Endothelial cell of umbilical vein (primary cell): Measurements from ENCODE around the gene SETD3. TPM values are rescaled to one million over a fixed set of nuclear protein-coding genes. Genes with fewer than 3 reads are reported as not detected.

Source experiments
- BruUV-seq: library from RNA; stranded (reverse); fragments of 400-500 nt; replicated peaks from 2 replicates; lab custom pipeline; 2021; lab: Mats Ljungman, UMichigan
- CTCF ChIA-PET: fragments of 300-600, 350-600 bp; sonication (Branson Sonifier 250); formaldehyde crosslinking; loops from one replicate; lab custom pipeline; 2021; ENCODE audit warnings: antibody characterized with exemption, inconsistent platforms; lab: Charles Lee
- POLR2A ChIA-PET: fragments of 300-600, 350-600 bp; sonication (Branson Sonifier 250); formaldehyde crosslinking; loops from one replicate; lab custom pipeline; 2021; ENCODE audit warnings: antibody characterized with exemption, inconsistent platforms; lab: Charles Lee
- DNase-seq: peaks from one replicate; pipeline ENCODE4 v3.0.0-alpha.2; 2011; ENCODE audit warnings: low read depth, low spot score
- FAIRE-seq: peaks from 2 replicates; lab custom pipeline; 2011; peaks lifted over from hg19 to GRCh38; lab: Jason Lieb, UNC
- H2AFZ ChIP-seq: 2 replicates; pipeline ENCODE4 v1.6.0; 2012; ENCODE audit warnings: low read depth, low read length, control low read depth, inconsistent platforms
- H3K27ac ChIP-seq: 2 replicates; pipeline ENCODE4 v1.5.1; 2011; ENCODE audit warnings: low read depth, mild to moderate bottlenecking, control low read depth, low read length, moderate library complexity; ENCODE audit not compliant: insufficient read depth
- H3K27me3 ChIP-seq, 2 experiments: 2 replicates each; pipeline versions ENCODE4 v1.6.0 to v1.6.1; 2011; ENCODE audit warnings: low read length in 2 of 2, mixed read lengths in 1 of 2; ENCODE audit not compliant: control insufficient read depth in 2 of 2, insufficient read depth in 2 of 2
- H3K36me3 ChIP-seq, 2 experiments: 2 replicates in 1 of 2; 3 replicates in 1 of 2; pipeline ENCODE4 v1.5.1; 2011; ENCODE audit warnings: low read length in 2 of 2, mild to moderate bottlenecking in 1 of 2, moderate library complexity in 1 of 2; ENCODE audit not compliant: control insufficient read depth in 2 of 2, insufficient read depth in 2 of 2; ENCODE audit errors: extremely low read depth in 1 of 2
- H3K4me1 ChIP-seq: 3 replicates; pipeline ENCODE4 v1.5.1; 2011; ENCODE audit warnings: mild to moderate bottlenecking, low read length; ENCODE audit not compliant: control insufficient read depth, insufficient read depth; ENCODE audit errors: extremely low read depth
- H3K4me2 ChIP-seq: 2 replicates; pipeline ENCODE4 v1.6.1; 2011; ENCODE audit warnings: low read length, control low read depth, mixed read lengths; ENCODE audit not compliant: insufficient read depth
- H3K4me3 ChIP-seq, 3 experiments: fragments of 200-600 bp in 1 of 3; sonication (generic), shearing (Covaris generic) in 1 of 3; replicated peaks in 1 of 3; 2 replicates each; pipeline ENCODE4 v1.5.1; 2011 to 2016; ENCODE audit warnings: control low read depth in 3 of 3, low read length in 3 of 3, mild to moderate bottlenecking in 2 of 3, inconsistent platforms in 1 of 3, low read depth in 1 of 3, moderate library complexity in 1 of 3; ENCODE audit not compliant: insufficient read depth in 1 of 3
- H3K79me2 ChIP-seq: 2 replicates; pipeline ENCODE4 v1.6.0; 2012; ENCODE audit warnings: low read length, inconsistent platforms; ENCODE audit not compliant: control insufficient read depth, insufficient read depth
- H3K9ac ChIP-seq: replicated peaks from 2 replicates; pipeline ENCODE3; 2011; ENCODE audit warnings: low read length, control low read depth; ENCODE audit not compliant: insufficient read depth; ENCODE audit errors: extremely low read depth
- H3K9me1 ChIP-seq: replicated peaks from 3 replicates; pipeline ENCODE4 v1.6.0; 2011; ENCODE audit warnings: mild to moderate bottlenecking, low read length; ENCODE audit not compliant: control insufficient read depth, insufficient read depth; ENCODE audit errors: extremely low read depth
- H3K9me3 ChIP-seq: replicated peaks from 2 replicates; pipeline ENCODE4 v1.5.1; 2012; ENCODE audit warnings: low read length, inconsistent platforms; ENCODE audit not compliant: control insufficient read depth, insufficient read depth
- H4K20me1 ChIP-seq: replicated peaks from 2 replicates; pipeline ENCODE3; 2011; ENCODE audit warnings: mild to moderate bottlenecking, low read length; ENCODE audit not compliant: control insufficient read depth, insufficient read depth; ENCODE audit errors: extremely low read depth
- CTCF ChIP-seq, 2 donors: IDR thresholded peaks; 1 replicate in 1 of 2; 2 replicates in 1 of 2; pipeline ENCODE4 v1.5.1; 2011; ENCODE audit warnings: low read length in 2 of 2, mild to moderate bottlenecking in 2 of 2, moderate library complexity in 2 of 2, control low read depth in 1 of 2, inconsistent platforms in 1 of 2, low read depth in 1 of 2; ENCODE audit not compliant: insufficient read depth in 1 of 2; ENCODE audit errors: extremely low read depth in 1 of 2
- EZH2 ChIP-seq: IDR thresholded peaks from 2 replicates; pipeline ENCODE4 v1.6.1; 2012; ENCODE audit warnings: borderline replicate concordance, low read depth, mild to moderate bottlenecking, moderate library complexity, low read length, inconsistent platforms; ENCODE audit not compliant: severe bottlenecking
- FOS ChIP-seq: IDR thresholded peaks from 2 replicates; pipeline ENCODE4 v1.6.1; 2011; ENCODE audit warnings: mild to moderate bottlenecking, low read length, moderate library complexity, borderline replicate concordance; ENCODE audit not compliant: insufficient read depth
- GATA2 ChIP-seq: IDR thresholded peaks from 2 replicates; pipeline ENCODE4 v1.7.0; 2011; ENCODE audit warnings: low read depth, mild to moderate bottlenecking, moderate library complexity, mixed read lengths, low read length; ENCODE audit not compliant: insufficient read length, insufficient read depth
- MAX ChIP-seq: IDR thresholded peaks from 2 replicates; pipeline ENCODE4 v1.6.1; 2011; ENCODE audit not compliant: insufficient read depth, insufficient read length
- POLR2A ChIP-seq: IDR thresholded peaks from 2 replicates; pipeline ENCODE4 v1.6.1; 2012; ENCODE audit warnings: low read depth, mild to moderate bottlenecking, control low read depth, low read length
- dilution Hi-C: fragments of 300-500 bp; cut with MboI; formaldehyde crosslinking; loops from one replicate; pipeline ENCODE4 v1.15.0; 2019; ENCODE audit warnings: low sequenced_read_pairs; ENCODE audit not compliant: extremely low pct_ligation_motif_present
- intact Hi-C: fragments of 100-400 bp; cut with micrococcal nuclease; formaldehyde crosslinking; loops from one replicate; pipeline ENCODE4 v1.10.0; 2022
- polyA plus RNA-seq, 4 experiments: library from polyadenylated mRNA; depleted of rRNA in 3 of 4; stranded (reverse) in 3 of 4; unstranded in 1 of 4; fragments of >200 nt; gene quantifications; 2 replicates each; pipeline versions ENCODE4 v1.2.1 to v1.2.3, GENCODE V29; 2011 to 2012; ENCODE audit warnings: missing spikeins in 1 of 4
- total RNA-seq: library from RNA; stranded (reverse); gene quantifications from 2 replicates; pipeline ENCODE4 v1.2.3, GENCODE V29; 2021

The SETD3 gene
- total and polyA plus RNA-seq, 2 donors (not counting 3 experiments of a cell fraction or from before 2014, with no cell fraction given) = 18.1 to 53.1 TPM

GRCh38 chr14:99497894-99498293, 17.2 kb upstream of the SETD3 start:
- no peak for FAIRE-seq
- no peak for TF ChIP-seq POLR2A
- Histone ChIP-seq H3K27ac (no peak overlapping the region), H3K36me3 (peaks cover 22 to 30% of the 10 kb centered on the region in 2 experiments), H3K79me2 (peaks cover 7% of the 10 kb centered on the region), H3K9me3 (no peaks in the 10 kb centered on the region), H3K27me3 (no peaks in the 10 kb centered on the region), H3K9ac (no peak overlapping the region), H3K4me2 (no peak overlapping the region), H4K20me1 (no peaks in the 10 kb centered on the region), H3K4me3 (no peak overlapping the region), H3K4me1 (no peaks in the 10 kb centered on the region), H3K9me1 (no peaks in the 10 kb centered on the region), H2AFZ (no peak overlapping the region)
- intact Hi-C loops = no loop called here
- ChIA-PET CTCF (no interaction called here), POLR2A (no interaction called here)
- no TSS peak for BruUV-seq
- dilution Hi-C loops = no loop called here
- DNase-seq = no peak

GRCh38 chr14:99497341-99497740, 16.7 kb upstream of the SETD3 start:
- no peak overlapping the region for H3K4me2 ChIP-seq
- no TSS peak for BruUV-seq
- DNase-seq = no peak

More at GRCh38 chr14:99497341-99497740, 16.7 kb upstream of the SETD3 start:
- ChIA-PET POLR2A (no interaction called here), CTCF (no interaction called here)
- no peak overlapping the region for H2AFZ ChIP-seq
- H3K9me3 ChIP-seq = no peaks in the 10 kb centered on the region
- no peak overlapping the region for H3K27ac ChIP-seq
- H3K9ac ChIP-seq = no peak overlapping the region
- dilution Hi-C loops = no loop called here
- FAIRE-seq = no peak
- TF ChIP-seq GATA2 (no peak), MAX (no peak), FOS (no peak), EZH2 (no peak), CTCF (IDR thresholded peaks at IDR 0.05; ENCODE audit: extremely low read depth in 1 of 2, insufficient read depth in 1 of 2, low read depth in 1 of 2, low read length in 2 of 2) (no peak)
- H3K79me2 ChIP-seq = peaks cover 11% of the 10 kb centered on the region
- H3K36me3 ChIP-seq = peaks cover 22 to 27% of the 10 kb centered on the region in 2 experiments
- H3K9me1 ChIP-seq = no peaks in the 10 kb centered on the region
- no peaks in the 10 kb centered on the region for H4K20me1 ChIP-seq
- intact Hi-C loops = no loop called here
- H3K27me3 ChIP-seq = no peaks in the 10 kb centered on the region
- H3K4me1 ChIP-seq = no peaks in the 10 kb centered on the region
- no peak overlapping the region for H3K4me3 ChIP-seq
